HL-60 (cell line): ENCODE measurements around the gene CFAP43.

Experiments used
- GABPA ChIP-seq: IDR thresholded peaks from 2 replicates; pipeline ENCODE4 v1.6.1; 2012; ENCODE audit warnings: low read depth
- POLR2AphosphoS5 ChIP-seq: IDR thresholded peaks from 2 replicates; pipeline ENCODE4 v1.6.1; 2012; ENCODE audit warnings: low read depth
- TF ChIP-seq, protein P1 (sequence below): IDR thresholded peaks from one replicate; pipeline ENCODE4 v1.5.1; 2011; ENCODE audit warnings: low read length, control low read depth, inconsistent platforms; ENCODE audit not compliant: insufficient read depth
- TF ChIP-seq, protein P2 (sequence below): IDR thresholded peaks from 2 replicates; pipeline ENCODE4 v1.6.1; 2012; ENCODE audit warnings: low read depth; ENCODE audit not compliant: insufficient replicate concordance

DNA sequence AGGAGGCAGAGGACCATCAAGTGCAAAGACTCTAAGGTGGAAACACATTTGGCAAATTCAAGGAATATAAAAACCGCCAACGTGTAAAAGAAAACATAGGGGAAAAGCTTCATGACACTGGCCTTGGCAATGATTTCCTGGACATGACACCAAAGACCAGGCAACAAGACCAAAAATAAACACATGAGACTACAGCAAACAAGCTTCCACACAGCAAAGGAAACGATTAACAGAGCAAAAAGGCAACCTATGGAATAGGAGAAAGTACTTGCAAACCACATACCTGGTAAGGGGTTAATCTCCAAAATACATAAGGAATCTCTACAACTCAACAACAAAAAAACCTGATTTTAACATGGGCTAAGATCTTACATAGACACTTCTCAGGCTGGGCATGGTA is 26.0 kb upstream of the CFAP43 start:
- TF ChIP-seq, protein P1, sequence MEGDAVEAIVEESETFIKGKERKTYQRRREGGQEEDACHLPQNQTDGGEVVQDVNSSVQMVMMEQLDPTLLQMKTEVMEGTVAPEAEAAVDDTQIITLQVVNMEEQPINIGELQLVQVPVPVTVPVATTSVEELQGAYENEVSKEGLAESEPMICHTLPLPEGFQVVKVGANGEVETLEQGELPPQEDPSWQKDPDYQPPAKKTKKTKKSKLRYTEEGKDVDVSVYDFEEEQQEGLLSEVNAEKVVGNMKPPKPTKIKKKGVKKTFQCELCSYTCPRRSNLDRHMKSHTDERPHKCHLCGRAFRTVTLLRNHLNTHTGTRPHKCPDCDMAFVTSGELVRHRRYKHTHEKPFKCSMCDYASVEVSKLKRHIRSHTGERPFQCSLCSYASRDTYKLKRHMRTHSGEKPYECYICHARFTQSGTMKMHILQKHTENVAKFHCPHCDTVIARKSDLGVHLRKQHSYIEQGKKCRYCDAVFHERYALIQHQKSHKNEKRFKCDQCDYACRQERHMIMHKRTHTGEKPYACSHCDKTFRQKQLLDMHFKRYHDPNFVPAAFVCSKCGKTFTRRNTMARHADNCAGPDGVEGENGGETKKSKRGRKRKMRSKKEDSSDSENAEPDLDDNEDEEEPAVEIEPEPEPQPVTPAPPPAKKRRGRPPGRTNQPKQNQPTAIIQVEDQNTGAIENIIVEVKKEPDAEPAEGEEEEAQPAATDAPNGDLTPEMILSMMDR, result no peak
- TF ChIP-seq POLR2AphosphoS5, result no peak
- no peak for TF ChIP-seq GABPA
- TF ChIP-seq, protein P2, sequence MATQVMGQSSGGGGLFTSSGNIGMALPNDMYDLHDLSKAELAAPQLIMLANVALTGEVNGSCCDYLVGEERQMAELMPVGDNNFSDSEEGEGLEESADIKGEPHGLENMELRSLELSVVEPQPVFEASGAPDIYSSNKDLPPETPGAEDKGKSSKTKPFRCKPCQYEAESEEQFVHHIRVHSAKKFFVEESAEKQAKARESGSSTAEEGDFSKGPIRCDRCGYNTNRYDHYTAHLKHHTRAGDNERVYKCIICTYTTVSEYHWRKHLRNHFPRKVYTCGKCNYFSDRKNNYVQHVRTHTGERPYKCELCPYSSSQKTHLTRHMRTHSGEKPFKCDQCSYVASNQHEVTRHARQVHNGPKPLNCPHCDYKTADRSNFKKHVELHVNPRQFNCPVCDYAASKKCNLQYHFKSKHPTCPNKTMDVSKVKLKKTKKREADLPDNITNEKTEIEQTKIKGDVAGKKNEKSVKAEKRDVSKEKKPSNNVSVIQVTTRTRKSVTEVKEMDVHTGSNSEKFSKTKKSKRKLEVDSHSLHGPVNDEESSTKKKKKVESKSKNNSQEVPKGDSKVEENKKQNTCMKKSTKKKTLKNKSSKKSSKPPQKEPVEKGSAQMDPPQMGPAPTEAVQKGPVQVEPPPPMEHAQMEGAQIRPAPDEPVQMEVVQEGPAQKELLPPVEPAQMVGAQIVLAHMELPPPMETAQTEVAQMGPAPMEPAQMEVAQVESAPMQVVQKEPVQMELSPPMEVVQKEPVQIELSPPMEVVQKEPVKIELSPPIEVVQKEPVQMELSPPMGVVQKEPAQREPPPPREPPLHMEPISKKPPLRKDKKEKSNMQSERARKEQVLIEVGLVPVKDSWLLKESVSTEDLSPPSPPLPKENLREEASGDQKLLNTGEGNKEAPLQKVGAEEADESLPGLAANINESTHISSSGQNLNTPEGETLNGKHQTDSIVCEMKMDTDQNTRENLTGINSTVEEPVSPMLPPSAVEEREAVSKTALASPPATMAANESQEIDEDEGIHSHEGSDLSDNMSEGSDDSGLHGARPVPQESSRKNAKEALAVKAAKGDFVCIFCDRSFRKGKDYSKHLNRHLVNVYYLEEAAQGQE, result no peak
